Activated naive CD4-positive, alpha-beta T cell treated with anti-CD3 and anti-CD28 coated beads, Interleukin-2, amount 50 U/mL, for 24 hours (primary cell): ENCODE results near the gene VARS2.
"Not testable (repeated sequence)": the region's sequence is repeated elsewhere in the genome, so short reads cannot be mapped to it uniquely, and the experiment has no call there.

ENCODE experiments used
- H3K27ac Mint-ChIP-seq: one replicate; pipeline ENCODE4 v1.8.0; 2021; ENCODE audit warnings: mild to moderate bottlenecking, mixed read lengths
- H3K27me3 Mint-ChIP-seq: one replicate; pipeline ENCODE4 v1.8.0; 2021; ENCODE audit warnings: mixed read lengths
- H3K36me3 Mint-ChIP-seq: one replicate; pipeline ENCODE4 v1.8.0; 2021; ENCODE audit warnings: mixed read lengths
- H3K4me1 Mint-ChIP-seq: one replicate; pipeline ENCODE4 v1.8.0; 2021; ENCODE audit warnings: mixed read lengths
- H3K4me3 Mint-ChIP-seq: one replicate; pipeline ENCODE4 v1.8.0; 2021; ENCODE audit warnings: mild to moderate bottlenecking, mixed read lengths
- H3K9me3 Mint-ChIP-seq: one replicate; pipeline ENCODE4 v1.8.0; 2021; ENCODE audit warnings: mixed read lengths

Gene VARS2

GRCh38 chr6:30914076-30914853, at the start of gene VARS2:
VARS2 (plus strand) TSS chr6:30914238; CDS start chr6:30914837, 599 bp downstream.
- H3K4me1 Mint-ChIP-seq: peaks cover 44% of the 10 kb centered on the region
- H3K36me3 Mint-ChIP-seq: peaks cover 22% of the 10 kb centered on the region
- H3K9me3 Mint-ChIP-seq: no peaks in the 10 kb centered on the region
- H3K4me3 Mint-ChIP-seq: peak within 1 kb of the TSS; percentile 88
- peak within 1 kb of the TSS; percentile 97 for H3K27ac Mint-ChIP-seq
- H3K27me3 Mint-ChIP-seq: no peaks in the 10 kb centered on the region

GRCh38 chr6:30864325-30864724, 49.7 kb upstream of the VARS2 start:
- Mint-ChIP-seq H3K36me3 (peaks cover 7% of the 10 kb centered on the region), H3K9me3 (peaks cover 6% of the 10 kb centered on the region), H3K4me3 (no peak overlapping the region), H3K4me1 (peaks cover 11% of the 10 kb centered on the region), H3K27ac (no peak overlapping the region), H3K27me3 (no peaks in the 10 kb centered on the region)

- not testable (repeated sequence) for H3K27me3 Mint-ChIP-seq, H3K9me3 Mint-ChIP-seq, H3K4me3 Mint-ChIP-seq
- Mint-ChIP-seq H3K36me3 (peaks cover 13% of the 10 kb centered on the region), H3K4me1 (peaks cover 17% of the 10 kb centered on the region), H3K27ac (peak overlapping the region; percentile 46)
These were observed 44.7 kb upstream of the VARS2 start for GRCh38 chr6:30869241-30869749.

- Mint-ChIP-seq H3K27me3 (no peaks in the 10 kb centered on the region), H3K36me3 (peaks cover 13% of the 10 kb centered on the region), H3K27ac (peak overlapping the region; percentile 90), H3K4me3 (peak overlapping the region; percentile 51), H3K4me1 (peaks cover 22% of the 10 kb centered on the region), H3K9me3 (peaks cover 7% of the 10 kb centered on the region)
These were observed 43.5 kb upstream of the VARS2 start for GRCh38 chr6:30870546-30870945.

GRCh38 chr6:30871592-30872183, 42.4 kb upstream of the VARS2 start:
- Mint-ChIP-seq H3K4me3 (peak overlapping the region; percentile 17), H3K4me1 (peaks cover 31% of the 10 kb centered on the region), H3K9me3 (peaks cover 7% of the 10 kb centered on the region), H3K27ac (peak overlapping the region; percentile 59), H3K27me3 (no peaks in the 10 kb centered on the region), H3K36me3 (peaks cover 13% of the 10 kb centered on the region)

GRCh38 chr6:30873137-30873640, 40.8 kb upstream of the VARS2 start:
- peaks cover 7% of the 10 kb centered on the region for H3K9me3 Mint-ChIP-seq
- no peaks in the 10 kb centered on the region for H3K27me3 Mint-ChIP-seq
- peaks cover 46% of the 10 kb centered on the region for H3K4me1 Mint-ChIP-seq
- peaks cover 13% of the 10 kb centered on the region for H3K36me3 Mint-ChIP-seq
- H3K4me3 Mint-ChIP-seq: no peak overlapping the region
- no peak overlapping the region for H3K27ac Mint-ChIP-seq

- H3K27ac Mint-ChIP-seq: not testable (repeated sequence)
These were observed 40.2 kb upstream of the VARS2 start for GRCh38 chr6:30873795-30874194.

GRCh38 chr6:30875244-30876038, 38.6 kb upstream of the VARS2 start:
- Mint-ChIP-seq H3K27ac (no peak overlapping the region), H3K27me3 (no peaks in the 10 kb centered on the region), H3K4me1 (peaks cover 56% of the 10 kb centered on the region)

More at GRCh38 chr6:30873795-30874194, 40.2 kb upstream of the VARS2 start:
- Mint-ChIP-seq H3K4me1 (peaks cover 52% of the 10 kb centered on the region), H3K36me3 (peaks cover 13% of the 10 kb centered on the region)
- not testable (repeated sequence) for H3K9me3 Mint-ChIP-seq, H3K4me3 Mint-ChIP-seq, H3K27me3 Mint-ChIP-seq

GRCh38 chr6:30876039-30876730, 37.9 kb upstream of the VARS2 start:
- Mint-ChIP-seq H3K4me3 (peak overlapping the region; percentile 30), H3K4me1 (peaks cover 48% of the 10 kb centered on the region)

More at GRCh38 chr6:30875244-30876038, 38.6 kb upstream of the VARS2 start:
- H3K9me3 Mint-ChIP-seq: peaks cover 7% of the 10 kb centered on the region
- no peak overlapping the region for H3K4me3 Mint-ChIP-seq
- peaks cover 8% of the 10 kb centered on the region for H3K36me3 Mint-ChIP-seq

GRCh38 chr6:30877419-30878262, 36.4 kb upstream of the VARS2 start:
- H3K36me3 Mint-ChIP-seq: no peaks in the 10 kb centered on the region
- H3K9me3 Mint-ChIP-seq: no peaks in the 10 kb centered on the region
- peak overlapping the region; percentile 67 for H3K4me3 Mint-ChIP-seq
- peak overlapping the region; percentile 91 for H3K27ac Mint-ChIP-seq
- no peaks in the 10 kb centered on the region for H3K27me3 Mint-ChIP-seq
- H3K4me1 Mint-ChIP-seq: peaks cover 39% of the 10 kb centered on the region

More at GRCh38 chr6:30876039-30876730, 37.9 kb upstream of the VARS2 start:
- H3K9me3 Mint-ChIP-seq: peaks cover 7% of the 10 kb centered on the region
- no peaks in the 10 kb centered on the region for H3K27me3 Mint-ChIP-seq
- peaks cover 6% of the 10 kb centered on the region for H3K36me3 Mint-ChIP-seq
- H3K27ac Mint-ChIP-seq: peak overlapping the region; percentile 68

GRCh38 chr6:30879684-30880427, 34.2 kb upstream of the VARS2 start:
- H3K27me3 Mint-ChIP-seq: no peaks in the 10 kb centered on the region
- no peak overlapping the region for H3K4me3 Mint-ChIP-seq
- H3K9me3 Mint-ChIP-seq: no peaks in the 10 kb centered on the region
- peaks cover 51% of the 10 kb centered on the region for H3K4me1 Mint-ChIP-seq
- peak overlapping the region; percentile 14 for H3K27ac Mint-ChIP-seq
- no peaks in the 10 kb centered on the region for H3K36me3 Mint-ChIP-seq

- Mint-ChIP-seq H3K27me3 (no peaks in the 10 kb centered on the region), H3K4me1 (peaks cover 53% of the 10 kb centered on the region), H3K36me3 (no peaks in the 10 kb centered on the region), H3K27ac (no peak overlapping the region), H3K4me3 (no peak overlapping the region), H3K9me3 (no peaks in the 10 kb centered on the region)
These were observed 33.3 kb upstream of the VARS2 start for GRCh38 chr6:30880698-30881252.

GRCh38 chr6:30881392-30882203, 32.4 kb upstream of the VARS2 start:
- H3K27ac Mint-ChIP-seq: peak overlapping the region; percentile 71

More at GRCh38 chr6:30881392-30882203, 32.4 kb upstream of the VARS2 start:
- Mint-ChIP-seq H3K4me1 (peaks cover 55% of the 10 kb centered on the region), H3K9me3 (no peaks in the 10 kb centered on the region), H3K4me3 (no peak overlapping the region), H3K36me3 (no peaks in the 10 kb centered on the region), H3K27me3 (no peaks in the 10 kb centered on the region)
